CD4-positive, alpha-beta memory T cell (primary cell): Measurements from ENCODE around the gene RITA1. TPM values are rescaled to one million over a fixed set of nuclear protein-coding genes. Genes with fewer than 3 reads are reported as not detected.

ENCODE experiments used
- CTCF ChIA-PET: fragments of 350-600 bp; sonication (Branson Sonifier 250); formaldehyde crosslinking; loops from one replicate; lab custom pipeline; 2021; ENCODE audit warnings: inconsistent platforms; ENCODE audit not compliant: partially characterized antibody; lab: Charles Lee
- POLR2A ChIA-PET: fragments of 350-600 bp; sonication (Branson Sonifier 250); formaldehyde crosslinking; loops from one replicate; lab custom pipeline; 2021; ENCODE audit not compliant: partially characterized antibody; lab: Charles Lee
- DNase-seq, 5 donors: peaks; one replicate each; pipeline versions ENCODE4 v3.0.0 to v3.0.0-alpha.2; 2020 to 2022; ENCODE audit warnings: mixed read lengths in 1 of 5
- H3K27ac ChIP-seq: one replicate; pipeline ENCODE4 v1.7.0; 2013; ENCODE audit warnings: low read depth, low read length
- H3K27me3 ChIP-seq: 2 replicates; pipeline ENCODE4 v1.7.0; 2013; ENCODE audit warnings: mild to moderate bottlenecking, low read length, moderate library complexity; ENCODE audit not compliant: insufficient read depth
- H3K36me3 ChIP-seq: 2 replicates; pipeline ENCODE4 v1.7.0; 2013; ENCODE audit warnings: mild to moderate bottlenecking, low read length, moderate library complexity; ENCODE audit not compliant: insufficient read depth
- H3K4me1 ChIP-seq: 2 replicates; pipeline ENCODE4 v1.7.0; 2013; ENCODE audit warnings: mild to moderate bottlenecking, low read length, moderate library complexity; ENCODE audit not compliant: insufficient read depth
- H3K4me3 ChIP-seq, 2 donors: one replicate each; pipeline ENCODE4 v1.7.0; 2013; ENCODE audit warnings: low read length in 2 of 2, mild to moderate bottlenecking in 1 of 2
- H3K9me3 ChIP-seq, 2 donors: one replicate each; pipeline ENCODE4 v1.7.0; 2013; ENCODE audit warnings: low read length in 2 of 2, control low read depth in 1 of 2; ENCODE audit not compliant: control insufficient read depth in 1 of 2
- H3K27ac Mint-ChIP-seq, 7 donors: one replicate each; pipeline ENCODE4 v1.8.0; 2020 to 2021; ENCODE audit warnings: mixed read lengths in 7 of 7, mild to moderate bottlenecking in 6 of 7, inconsistent platforms in 3 of 7, moderate library complexity in 3 of 7
- H3K27me3 Mint-ChIP-seq, 2 donors: one replicate each; pipeline ENCODE4 v1.8.0; 2020 to 2021; ENCODE audit warnings: mixed read lengths in 2 of 2
- H3K36me3 Mint-ChIP-seq, 2 donors: one replicate each; pipeline ENCODE4 v1.8.0; 2020 to 2021; ENCODE audit warnings: mixed read lengths in 2 of 2, inconsistent platforms in 1 of 2, mild to moderate bottlenecking in 1 of 2
- H3K4me1 Mint-ChIP-seq, 4 donors: one replicate each; pipeline ENCODE4 v1.8.0; 2020 to 2021; ENCODE audit warnings: mixed read lengths in 4 of 4, mild to moderate bottlenecking in 1 of 4
- H3K4me3 Mint-ChIP-seq, 8 donors: one replicate each; pipeline ENCODE4 v1.8.0; 2020 to 2021; ENCODE audit warnings: mixed read lengths in 8 of 8, mild to moderate bottlenecking in 7 of 8, moderate library complexity in 6 of 8, inconsistent platforms in 3 of 8
- H3K9me3 Mint-ChIP-seq, 8 donors: one replicate each; pipeline ENCODE4 v1.8.0; 2020 to 2021; ENCODE audit warnings: mixed read lengths in 8 of 8, mild to moderate bottlenecking in 5 of 8, inconsistent platforms in 3 of 8, moderate library complexity in 1 of 8
- intact Hi-C: fragments of 100-400 bp; cut with micrococcal nuclease; formaldehyde crosslinking; loops from one replicate; pipeline ENCODE4 v1.15.1; 2023
- polyA plus RNA-seq, 2 donors: library from polyadenylated mRNA; unstranded; fragments of 300-500 nt; fragmentation: Illumina TruSeq; gene quantifications; one replicate each; pipeline ENCODE4 v1.2.3, GENCODE V29; 2021
- total RNA-seq, 2 experiments: library from RNA; stranded (reverse); gene quantifications; one replicate each; pipeline ENCODE4 v1.2.3, GENCODE V29; 2021

RITA1 gene
- total and polyA plus RNA-seq, 4 experiments from 2014 or later: 12.8 to 25.9 (median 16.8) TPM

DNA sequence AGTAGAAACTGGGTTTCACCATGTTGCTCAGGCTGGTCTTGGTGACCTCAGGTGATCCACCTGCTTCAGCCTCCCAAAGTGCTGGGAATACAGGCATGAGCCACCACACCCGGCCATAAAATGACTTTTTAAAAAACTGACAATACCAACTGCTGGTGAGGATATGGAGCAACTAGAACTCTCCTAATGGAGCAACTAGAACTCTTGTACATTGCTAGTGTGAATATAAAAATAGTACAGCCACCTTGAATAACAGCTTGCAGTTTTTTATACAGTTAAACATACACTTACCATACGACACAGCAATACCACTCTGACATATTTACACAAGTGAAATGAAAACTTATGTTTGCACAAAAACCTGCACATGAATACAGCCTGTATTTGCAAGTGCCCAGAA, 38.5 kb upstream of the RITA1 start:
- intact Hi-C loops: no loop called here
- peaks cover 0 to 4% (median 2%) of the 10 kb centered on the region in 4 donors for H3K4me1 Mint-ChIP-seq

DNA sequence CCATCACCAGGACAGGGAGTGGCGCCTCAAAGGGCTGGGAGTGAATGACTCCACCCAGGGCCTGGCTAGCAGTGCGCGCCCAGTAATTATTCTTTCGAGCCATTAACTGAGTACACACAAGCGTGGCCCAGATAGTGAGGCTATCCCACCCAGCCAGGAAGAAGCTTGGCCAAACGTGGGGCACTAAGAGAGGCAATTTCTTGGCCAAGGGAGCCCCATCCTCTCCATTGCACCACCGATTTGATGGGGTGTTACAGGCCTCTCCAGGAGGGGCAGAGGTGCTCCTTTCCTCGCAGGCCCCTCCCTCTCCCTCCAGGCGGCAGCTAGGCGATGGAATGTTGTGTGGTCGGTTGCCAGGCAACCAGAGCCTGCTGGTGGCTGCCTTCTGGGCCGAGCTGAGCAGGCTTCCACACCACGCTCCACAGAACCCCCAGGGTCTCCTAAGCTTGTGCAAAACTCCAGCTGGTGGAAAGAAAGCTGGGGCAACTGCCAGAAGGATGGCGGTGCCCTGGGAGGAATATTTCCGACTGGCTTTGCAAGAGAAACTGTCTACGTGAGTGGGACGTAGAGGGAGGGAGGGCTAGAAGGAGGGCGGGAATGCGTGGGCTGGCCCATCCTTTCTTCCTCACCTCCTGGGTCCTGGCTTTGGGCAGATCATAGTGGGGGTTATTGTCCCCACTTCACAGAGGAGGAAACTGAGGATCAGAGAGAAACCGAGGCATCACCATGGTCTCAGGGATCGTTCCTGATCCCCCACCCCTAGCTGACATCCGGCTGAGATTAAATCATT, 36.0 kb upstream of the RITA1 start, which contains the start of gene CFAP73:
CFAP73 (plus strand) TSS at position 364 of the 790 bp plus-strand sequence; CDS start at position 498, 134 bp downstream.
- no peak for DNase-seq
- intact Hi-C loops: loop anchor here (5.0 kb wide), 1 partner anchor 47 kb away; no protein-coding TSS in a partner anchor
- Mint-ChIP-seq H3K4me1 (peaks cover 9 to 21% (median 13%) of the 10 kb centered on the region in 4 donors), H3K27ac (peak within 1 kb of the TSS in 2 of 7 donors; percentile 35 to 69), H3K9me3 (peaks cover 0 to 10% (median 5%) of the 10 kb centered on the region in 8 donors), H3K4me3 (peak within 1 kb of the TSS in 1 of 8 donors; percentile 29), H3K27me3 (peaks cover 3 to 9% of the 10 kb centered on the region in 2 donors), H3K36me3 (no peaks in the 10 kb centered on the region)
- CTCF ChIA-PET: interaction anchor here (0.5 to 1.2 kb wide), 5 partner anchors 10 to 637 kb away, joined by 3 read pairs; no protein-coding TSS in a partner anchor
- POLR2A ChIA-PET: no interaction called here
- peaks cover 19% of the 10 kb centered on the region for H3K4me1 ChIP-seq
- H3K36me3 ChIP-seq: no peaks in the 10 kb centered on the region
- peaks cover 6% of the 10 kb centered on the region for H3K27me3 ChIP-seq
- no peak within 1 kb of the TSS for H3K4me3 ChIP-seq
- H3K27ac ChIP-seq: no peak within 1 kb of the TSS
- H3K9me3 ChIP-seq: no peaks in the 10 kb centered on the region

More for the DNA sequence above, 38.5 kb upstream of the RITA1 start:
- ChIA-PET POLR2A (no interaction called here), CTCF (interaction anchor here (1.7 kb wide), 1 partner anchor 27 kb away, joined by 4 read pairs; no protein-coding TSS in a partner anchor)
- H3K36me3 ChIP-seq: no peaks in the 10 kb centered on the region
- H3K27ac ChIP-seq: no peak overlapping the region
- Mint-ChIP-seq H3K4me3 (no peak overlapping the region), H3K36me3 (no peaks in the 10 kb centered on the region), H3K27me3 (peaks cover 3 to 4% of the 10 kb centered on the region in 2 donors), H3K9me3 (peaks cover 0 to 10% (median 5%) of the 10 kb centered on the region in 8 donors), H3K27ac (no peak overlapping the region)
- H3K9me3 ChIP-seq: no peaks in the 10 kb centered on the region
- no peak for DNase-seq
- no peak overlapping the region for H3K4me3 ChIP-seq
- no peaks in the 10 kb centered on the region for H3K4me1 ChIP-seq
- peaks cover 3% of the 10 kb centered on the region for H3K27me3 ChIP-seq

GRCh38 chr12:113151655-113152054, 33.9 kb upstream of the RITA1 start:
- POLR2A ChIA-PET: no interaction called here
- intact Hi-C loops: loop anchor here (5.0 kb wide), 1 partner anchor 49 kb away; no protein-coding TSS in a partner anchor
- CTCF ChIA-PET: interaction anchor here (0.6 to 1.8 kb wide), 3 partner anchors 22 to 120 kb away, joined by 3 to 6 read pairs (median 3); no protein-coding TSS in a partner anchor
- Mint-ChIP-seq H3K4me1 (peaks cover 9 to 25% (median 13%) of the 10 kb centered on the region in 4 donors), H3K27me3 (peaks cover 0 to 11% of the 10 kb centered on the region in 2 donors), H3K36me3 (peaks cover 0 to under 1% of the 10 kb centered on the region in 2 donors), H3K27ac (peak overlapping the region in 3 of 7 donors; percentile 9 to 91 (median 78)), H3K4me3 (peak overlapping the region in 6 of 8 donors; percentile 74 to 87 (median 85)), H3K9me3 (peaks cover 0 to 7% (median 5%) of the 10 kb centered on the region in 8 donors)
- DNase-seq: no peak
- Histone ChIP-seq H3K9me3 (no peaks in the 10 kb centered on the region), H3K4me1 (peaks cover 20% of the 10 kb centered on the region), H3K36me3 (no peaks in the 10 kb centered on the region), H3K27me3 (peaks cover 6% of the 10 kb centered on the region), H3K27ac (no peak overlapping the region), H3K4me3 (no peak overlapping the region)

DNA sequence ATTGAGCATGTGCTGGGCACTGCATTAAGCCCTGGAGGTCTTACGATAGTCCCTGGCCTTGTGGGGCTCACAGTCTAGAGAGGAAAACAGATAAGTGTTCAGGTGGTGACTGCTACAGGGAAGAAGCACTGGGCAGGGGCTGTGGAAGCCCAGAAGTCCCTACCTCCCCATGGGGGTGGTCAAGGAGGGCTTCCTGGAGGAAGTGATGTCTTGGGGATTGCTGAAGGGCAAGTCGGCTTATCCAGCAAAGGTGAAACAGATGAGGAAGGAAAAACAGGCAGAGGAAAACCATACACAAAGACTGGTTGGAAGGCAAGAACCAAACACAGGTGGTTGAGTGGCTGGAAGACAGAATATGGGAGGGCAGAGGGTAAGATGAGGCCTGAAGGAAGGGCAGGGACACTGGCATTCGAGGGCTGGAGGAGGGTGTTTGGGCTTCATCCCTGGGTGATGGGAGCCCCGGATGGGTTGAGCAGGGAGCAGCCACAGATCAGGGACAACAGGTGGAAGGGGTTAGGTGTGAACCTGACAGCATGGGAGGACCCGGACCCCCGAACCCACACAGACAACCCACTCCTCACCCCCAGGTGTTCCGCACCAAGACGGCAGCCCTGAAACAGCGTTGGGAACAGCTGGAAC, 33.2 kb upstream of the RITA1 start:
- intact Hi-C loops: loop anchor here (5.0 kb wide), 1 partner anchor 50 kb away; no protein-coding TSS in a partner anchor

DNA sequence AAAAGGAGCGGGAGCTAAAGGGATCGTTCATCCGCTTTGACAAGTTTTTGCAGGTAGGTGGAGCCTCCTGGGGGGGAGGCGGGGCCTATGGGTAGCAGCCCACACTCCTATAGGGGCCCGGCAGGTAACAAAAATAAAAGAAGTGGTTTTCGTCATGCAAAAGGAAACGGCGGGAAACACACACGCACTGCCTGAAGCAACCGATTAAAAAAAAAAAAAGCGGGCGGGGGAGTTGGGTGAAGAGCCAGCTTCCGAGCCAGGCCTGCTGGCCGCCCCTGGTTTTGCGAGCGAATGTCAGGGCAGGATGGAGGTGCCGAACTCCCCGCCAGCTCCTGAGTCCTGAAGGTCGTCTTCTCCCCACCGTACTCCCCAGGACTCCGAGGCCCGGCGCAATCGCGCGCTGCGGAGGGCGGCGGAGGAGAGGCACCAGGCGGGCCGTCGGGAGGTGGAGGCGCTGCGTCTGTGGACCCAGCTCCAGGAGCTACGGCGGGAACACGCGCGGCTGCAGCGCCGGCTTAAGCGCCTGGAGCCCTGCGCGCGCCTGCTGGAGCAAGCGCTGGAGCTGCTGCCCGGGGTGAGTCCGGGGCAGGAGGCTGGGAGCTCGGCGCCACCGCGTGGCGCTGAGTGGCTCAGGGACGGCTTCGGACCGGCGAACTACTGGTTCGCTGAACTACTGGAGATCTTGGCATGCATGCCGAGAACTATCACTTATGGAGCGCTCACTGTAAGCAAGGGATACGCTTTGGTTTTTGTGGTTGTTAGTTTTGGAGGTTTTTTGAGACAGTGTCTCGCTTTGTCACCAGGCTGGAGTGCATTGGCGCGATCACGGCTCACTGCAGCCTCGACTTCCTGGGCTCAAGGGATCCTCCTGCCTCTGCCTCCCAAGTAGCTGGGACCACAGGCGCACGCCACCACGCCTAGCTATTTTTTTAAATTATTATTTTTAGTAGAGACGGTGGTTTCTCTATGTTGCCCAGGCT, 32.4 kb upstream of the RITA1 start:
- ChIA-PET POLR2A (interaction anchor here (0.9 to 1.6 kb wide), 5 partner anchors 31 to 175 kb away, joined by 3 to 7 read pairs (median 4); partner anchors contain the start of gene OAS2), CTCF (interaction anchor here (0.8 to 2.4 kb wide), 15 partner anchors 17 to 252 kb away, joined by 3 to 24 read pairs (median 4); partner anchors contain the start of genes OAS2 and RASAL1)
- Histone ChIP-seq H3K27ac (peak overlapping the region; percentile 30), H3K36me3 (peaks cover 1% of the 10 kb centered on the region), H3K9me3 (no peaks in the 10 kb centered on the region), H3K4me1 (peaks cover 20% of the 10 kb centered on the region), H3K27me3 (peaks cover 6% of the 10 kb centered on the region), H3K4me3 (peak overlapping the region in 1 of 2 donors; percentile 57)
- Mint-ChIP-seq H3K4me1 (peaks cover 9 to 29% (median 13%) of the 10 kb centered on the region in 4 donors), H3K27ac (peak overlapping the region in 6 of 7 donors; percentile 9 to 86 (median 75)), H3K36me3 (peaks cover 6 to 13% of the 10 kb centered on the region in 2 donors), H3K9me3 (no peaks in the 10 kb centered on the region), H3K4me3 (peak overlapping the region; percentile 73 to 87 (median 85)), H3K27me3 (peaks cover 0 to 9% of the 10 kb centered on the region in 2 donors)
- peak; percentile 70 to 85 (median 74) for DNase-seq
- intact Hi-C loops: loop anchor here (1.0 to 5.0 kb wide), 3 partner anchors 31 to 105 kb away; no protein-coding TSS in a partner anchor

More for the DNA sequence above, 33.2 kb upstream of the RITA1 start:
- ChIA-PET CTCF (interaction anchor here (0.8 to 2.4 kb wide), 10 partner anchors 16 to 252 kb away, joined by 3 to 24 read pairs (median 4); partner anchors contain the start of genes OAS2 and RASAL1), POLR2A (interaction anchor here (0.9 to 1.6 kb wide), 4 partner anchors 48 to 174 kb away, joined by 3 to 7 read pairs (median 4); partner anchors contain the start of gene OAS2)
- H3K9me3 Mint-ChIP-seq: peaks cover 0 to 3% (median 2%) of the 10 kb centered on the region in 8 donors
- peak overlapping the region; percentile 9 to 91 (median 78) for H3K27ac Mint-ChIP-seq
- H3K4me1 ChIP-seq: peaks cover 20% of the 10 kb centered on the region
- H3K27me3 Mint-ChIP-seq: peaks cover 0 to 11% of the 10 kb centered on the region in 2 donors
- peaks cover 9 to 29% (median 13%) of the 10 kb centered on the region in 4 donors for H3K4me1 Mint-ChIP-seq
- DNase-seq: no peak
- no peaks in the 10 kb centered on the region for H3K9me3 ChIP-seq
- no peaks in the 10 kb centered on the region for H3K36me3 ChIP-seq
- peaks cover 6% of the 10 kb centered on the region for H3K27me3 ChIP-seq
- H3K36me3 Mint-ChIP-seq: peaks cover 5 to 6% of the 10 kb centered on the region in 2 donors
- H3K4me3 ChIP-seq: peak overlapping the region in 1 of 2 donors; percentile 57
- no peak overlapping the region for H3K27ac ChIP-seq
- H3K4me3 Mint-ChIP-seq: peak overlapping the region; percentile 73 to 87 (median 85)
